A204.1 (cell line): ENCODE measurements around the gene KIAA0232.
"Not testable (repeated sequence)": the region's sequence is repeated elsewhere in the genome, so short reads cannot be mapped to it uniquely, and the experiment has no call there.

Source experiments
- FAIRE-seq: peaks from 2 replicates; lab custom pipeline; 2012; peaks lifted over from hg19 to GRCh38; lab: Jason Lieb, UNC

KIAA0232 gene

GRCh38 chr4:6777636-6778281, 4.8 kb upstream of the KIAA0232 start:
- FAIRE-seq = no peak

DNA sequence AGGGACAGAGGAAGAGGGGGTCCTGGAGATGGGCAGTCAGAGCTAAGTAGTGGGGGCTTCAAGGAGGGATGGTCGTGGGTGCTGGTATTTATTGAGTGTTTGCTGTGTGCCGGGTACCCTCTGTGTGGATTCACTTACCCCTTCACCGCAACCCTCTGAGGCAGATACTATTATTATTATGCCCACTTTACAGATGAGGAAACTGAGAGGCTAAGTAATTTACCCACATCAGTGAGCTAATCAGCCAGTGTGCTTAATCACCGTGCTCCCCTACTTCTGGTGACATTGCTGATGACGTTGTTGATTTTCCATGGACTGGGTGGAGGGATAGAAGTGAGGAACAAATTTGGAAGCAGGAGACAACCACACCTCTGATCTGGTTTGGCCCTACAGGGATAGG, 4.1 kb upstream of the KIAA0232 start:
- no peak for FAIRE-seq

GRCh38 chr4:6779667-6780565, 2.6 kb upstream of the KIAA0232 start:
- no peak for FAIRE-seq

DNA sequence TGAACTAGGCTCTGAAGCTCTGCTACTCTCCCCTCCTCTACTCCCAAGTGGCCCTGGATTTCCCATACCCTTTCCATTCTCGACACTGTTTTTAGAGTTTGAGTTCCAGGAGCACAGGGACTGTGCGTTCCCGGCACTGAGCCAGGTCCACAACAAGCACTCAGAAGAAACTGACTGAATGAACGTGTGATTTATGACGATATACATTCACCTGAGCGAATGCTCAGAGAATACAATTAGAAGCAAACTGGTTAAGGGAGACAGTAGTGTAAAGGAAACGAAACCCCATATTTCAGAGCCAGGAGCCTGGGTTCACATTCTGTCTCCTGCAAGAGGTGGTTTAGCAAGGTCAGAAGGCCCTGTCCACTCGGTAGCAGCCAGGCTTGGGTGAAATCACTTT, 1.4 kb upstream of the KIAA0232 start:
- no peak for FAIRE-seq

GRCh38 chr4:6781561-6781960, 966 bp upstream of the KIAA0232 start:
- FAIRE-seq = no peak

DNA sequence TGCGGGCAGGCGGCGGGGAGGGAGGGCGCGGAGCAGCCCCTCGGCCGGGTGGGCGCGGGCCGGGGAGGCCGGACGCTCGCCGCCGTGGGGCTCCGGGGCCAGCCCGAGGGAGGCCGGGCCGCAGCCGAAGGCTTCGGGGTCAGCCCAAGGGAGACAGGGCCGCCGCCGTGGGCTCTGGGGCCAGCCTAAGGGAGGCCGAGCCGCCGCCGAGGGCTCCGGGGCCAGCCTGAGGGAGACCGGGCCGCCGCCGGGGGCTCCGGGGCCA, 251 bp downstream of the KIAA0232 start:
- FAIRE-seq = no peak

DNA sequence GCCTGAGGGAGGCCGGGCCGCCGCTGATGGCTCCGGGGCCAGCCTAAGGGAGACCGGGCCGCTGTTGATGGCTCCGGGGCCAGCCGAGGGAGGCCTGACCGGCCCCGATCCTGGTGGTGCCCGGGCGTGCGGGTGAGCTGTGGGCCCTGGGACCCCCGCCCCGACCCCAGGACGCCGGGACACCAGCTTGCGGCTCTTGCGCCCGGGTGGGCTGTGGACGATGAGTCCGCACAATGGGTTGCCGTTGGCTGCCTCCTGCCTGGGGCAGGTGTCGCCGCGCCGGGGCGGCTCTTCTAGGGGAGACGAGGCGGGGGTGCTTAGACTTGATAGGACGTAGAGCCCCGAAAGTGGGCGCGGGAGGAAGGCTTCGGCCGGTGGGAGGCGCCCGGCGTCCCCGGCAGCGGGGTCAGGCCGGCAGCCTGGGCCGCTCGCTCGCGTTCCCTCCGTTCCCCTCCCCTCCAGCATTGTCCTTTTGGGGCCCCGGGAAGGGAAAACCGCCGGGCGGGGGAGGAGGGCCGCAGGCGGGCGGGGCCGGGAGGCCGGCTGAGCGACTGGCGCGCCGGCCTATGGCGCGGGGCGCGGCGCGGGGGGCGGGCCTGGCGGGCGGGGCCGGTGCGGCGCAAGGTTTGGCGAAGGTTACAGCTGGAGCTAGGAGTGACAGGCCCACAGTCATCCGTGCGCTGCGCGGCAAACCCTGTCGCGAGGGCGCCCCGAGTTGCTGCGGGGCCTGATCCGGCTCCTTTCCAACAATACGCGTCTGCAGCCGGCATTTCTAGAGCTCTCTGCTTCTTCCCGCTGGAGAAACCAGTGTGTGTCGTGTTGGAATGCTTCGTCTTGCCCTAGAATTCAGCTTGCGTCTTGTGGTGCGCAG, 819 bp downstream of the KIAA0232 start:
- no peak for FAIRE-seq

DNA sequence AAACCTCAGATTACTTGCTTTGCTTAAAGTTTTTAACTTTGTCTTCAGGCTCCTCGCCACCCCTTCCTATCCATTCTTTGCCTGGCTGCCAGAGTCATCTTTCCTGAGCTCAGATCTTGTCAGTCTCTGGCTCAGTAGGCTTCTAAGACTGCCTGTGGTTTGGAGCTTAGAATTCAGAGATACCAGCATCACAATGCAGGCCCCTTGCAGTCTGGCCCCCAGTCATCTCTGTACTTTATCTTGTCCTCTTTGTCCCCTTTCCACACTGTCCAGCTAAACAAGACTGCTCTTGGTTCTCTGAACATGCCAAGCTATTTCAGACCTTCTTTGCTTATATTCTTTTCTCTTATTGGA, 3.0 kb downstream of the KIAA0232 start:
- FAIRE-seq = no peak

DNA sequence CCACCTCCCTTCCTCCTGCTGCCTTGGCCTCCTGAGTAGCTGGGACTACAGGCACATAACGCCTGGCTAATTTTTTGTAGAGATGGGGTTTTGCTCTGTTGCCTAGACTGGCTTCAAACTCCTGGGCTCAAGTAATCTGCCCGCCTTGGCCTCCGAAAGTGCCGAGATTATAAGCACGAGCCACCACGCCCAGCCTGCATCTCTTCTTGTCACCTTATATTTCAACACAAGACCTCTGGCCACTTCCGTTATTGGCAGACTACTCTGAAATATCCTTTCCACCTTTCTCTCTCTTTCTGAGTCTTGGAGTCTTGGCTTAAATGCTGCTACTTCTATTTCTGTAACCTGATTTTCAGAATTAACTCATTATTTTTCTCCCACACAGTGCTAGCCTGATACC, 5.6 kb downstream of the KIAA0232 start:
- FAIRE-seq = no peak

DNA sequence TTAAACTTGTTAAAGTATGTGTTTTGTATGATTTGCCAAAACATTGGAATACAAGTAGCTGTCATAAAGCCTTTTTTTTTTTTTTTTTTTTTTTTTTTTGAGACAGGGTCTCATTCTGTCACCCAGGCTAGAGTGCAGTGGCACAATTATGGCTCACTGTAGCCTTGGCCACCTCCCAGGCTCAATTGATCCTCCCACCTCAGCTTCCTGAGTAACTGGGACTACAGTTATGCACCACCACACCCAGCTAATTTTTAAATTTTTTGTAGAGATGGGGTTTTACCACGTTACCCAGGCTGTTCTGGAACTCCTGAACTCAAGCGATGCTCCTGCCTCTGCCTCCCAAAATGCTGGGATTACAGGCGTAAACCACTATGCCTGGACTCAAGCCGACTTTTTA, 8.7 kb downstream of the KIAA0232 start:
- not testable (repeated sequence) for FAIRE-seq

- not testable (repeated sequence) for FAIRE-seq
Observed at GRCh38 chr4:6791796-6792195, 9.3 kb downstream of the KIAA0232 start.

GRCh38 chr4:6794189-6794588, 11.7 kb downstream of the KIAA0232 start:
- no peak for FAIRE-seq

GRCh38 chr4:6795821-6796220, 13.3 kb downstream of the KIAA0232 start:
- no peak for FAIRE-seq

DNA sequence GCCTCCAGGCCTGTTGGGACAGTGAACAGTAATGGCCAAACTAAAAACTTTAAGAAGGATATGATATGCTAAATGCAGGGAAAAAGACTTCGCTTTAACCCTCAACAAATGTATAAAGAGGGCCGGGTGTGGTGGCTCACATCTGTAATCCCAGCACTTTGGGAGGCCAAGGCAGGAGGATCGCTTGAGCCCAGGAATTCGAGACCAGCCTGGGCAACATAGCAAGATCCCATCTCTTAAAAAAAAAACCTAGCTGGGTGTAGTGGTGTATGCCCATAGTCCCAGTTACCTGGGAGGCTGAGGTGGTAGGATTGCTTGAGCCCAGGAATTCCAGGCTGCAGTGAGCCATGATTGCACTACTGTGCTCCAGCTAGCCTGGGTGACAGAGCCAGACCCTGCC, 14.8 kb downstream of the KIAA0232 start:
- not testable (repeated sequence) for FAIRE-seq

DNA sequence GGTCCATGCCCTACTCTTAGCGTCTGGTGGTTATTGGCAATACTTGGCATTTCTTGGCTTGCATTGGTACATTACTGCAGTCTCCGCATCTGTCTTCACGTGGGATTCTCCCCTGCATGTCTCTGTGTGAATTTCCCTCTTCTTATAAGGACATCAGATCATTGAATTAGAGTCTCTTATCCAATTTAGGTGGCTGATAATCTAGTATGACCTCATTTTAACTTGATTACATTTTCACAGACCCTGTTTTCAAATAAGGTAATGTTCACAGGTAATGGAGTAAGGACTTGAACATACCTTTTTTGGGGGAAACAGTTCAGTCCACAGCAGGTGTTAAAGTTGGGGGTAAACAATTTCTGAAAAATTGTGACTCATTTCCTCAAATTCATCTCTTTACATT, 16.6 kb downstream of the KIAA0232 start:
- FAIRE-seq = no peak

GRCh38 chr4:6802025-6802424, 19.5 kb downstream of the KIAA0232 start:
- no peak for FAIRE-seq

- FAIRE-seq = no peak
Observed at GRCh38 chr4:6802626-6803025, 20.1 kb downstream of the KIAA0232 start.

DNA sequence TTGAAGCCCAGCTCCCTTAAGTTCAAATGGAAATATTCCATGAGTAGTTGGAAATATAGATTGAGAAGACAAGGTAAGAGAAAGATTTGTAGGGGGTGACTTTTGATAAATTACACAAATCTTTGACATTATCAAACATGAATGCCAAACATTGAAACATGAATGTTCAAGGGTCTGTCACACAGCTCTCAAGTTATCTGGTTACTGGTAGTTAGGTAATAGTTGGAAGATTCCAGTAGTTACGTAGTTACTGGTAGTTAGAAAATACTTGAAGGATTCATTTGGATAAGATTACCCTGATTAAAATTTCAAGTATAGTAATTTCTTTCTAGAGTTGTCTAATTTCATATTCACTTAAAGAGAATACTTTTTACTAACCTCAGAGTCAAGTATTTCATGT, 20.7 kb downstream of the KIAA0232 start:
- no peak for FAIRE-seq

- FAIRE-seq = no peak
Observed at GRCh38 chr4:6804082-6804752, 21.7 kb downstream of the KIAA0232 start.

GRCh38 chr4:6806924-6807626, 24.5 kb downstream of the KIAA0232 start:
- FAIRE-seq = no peak

DNA sequence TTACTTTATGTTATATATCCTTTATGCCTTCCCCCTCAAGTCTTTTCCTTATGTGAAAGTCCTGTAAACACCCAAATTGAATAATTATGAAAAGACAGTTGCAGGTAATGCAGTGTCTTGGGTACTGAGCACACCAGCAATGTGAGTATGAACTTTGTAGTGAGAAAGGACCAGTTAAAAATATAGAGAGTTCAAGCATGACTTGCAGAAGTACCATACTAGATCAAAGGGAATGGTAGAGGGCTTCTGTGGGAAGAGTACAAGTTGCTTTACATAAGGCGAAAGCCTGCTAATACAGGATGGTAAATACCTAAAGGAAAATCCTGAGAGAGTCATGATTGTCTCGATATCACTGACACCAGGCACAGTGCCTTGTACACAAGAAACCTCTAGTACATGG, 25.7 kb downstream of the KIAA0232 start:
- no peak for FAIRE-seq

DNA sequence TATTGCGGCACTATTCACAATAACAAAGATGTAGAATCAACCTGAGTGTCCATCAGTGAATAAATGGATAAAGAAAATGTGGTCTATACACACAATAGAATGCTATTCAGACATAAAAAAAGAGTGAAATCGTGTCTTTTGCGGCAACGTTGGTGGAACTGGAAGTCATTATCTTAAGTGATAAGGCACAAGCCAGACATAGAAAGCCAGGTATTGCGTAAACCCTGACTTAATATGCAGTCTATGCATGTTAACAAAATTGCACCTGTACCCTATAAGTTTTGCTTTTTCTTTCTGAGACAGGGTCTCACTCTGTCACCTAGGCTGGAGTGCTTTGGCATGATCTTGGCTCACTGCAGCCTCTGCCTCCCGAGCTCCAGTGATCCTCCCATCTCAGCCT, 28.6 kb downstream of the KIAA0232 start:
- FAIRE-seq = no peak
